GM19438 (cell line): ENCODE results near the gene PPM1E.
"Not testable (repeated sequence)": the region's sequence is repeated elsewhere in the genome, so short reads cannot be mapped to it uniquely, and the experiment has no call there.

Experiments used
- ATAC-seq: cut with Tn5 transposase; IDR thresholded peaks from one replicate; pipeline ENCODE4 v1.9.1; 2021; ENCODE audit warnings: low read depth; ENCODE audit not compliant: unreplicated experiment

PPM1E gene

GRCh38 chr17:58778482-58778881 lies 22.8 kb downstream of the PPM1E start:
- not testable (repeated sequence) for ATAC-seq

- no peak for ATAC-seq
These were observed 23.8 kb downstream of the PPM1E start for GRCh38 chr17:58779446-58779845.

- no peak for ATAC-seq
These were observed 27.7 kb downstream of the PPM1E start for GRCh38 chr17:58783380-58783779.

- ATAC-seq = no peak
These were observed 29.4 kb downstream of the PPM1E start for GRCh38 chr17:58785097-58785496.

GRCh38 chr17:58786586-58787295 lies 31.1 kb downstream of the PPM1E start:
- no peak for ATAC-seq

GRCh38 chr17:58788199-58788598 lies 32.5 kb downstream of the PPM1E start:
- no peak for ATAC-seq

- ATAC-seq = no peak
These were observed 33.5 kb downstream of the PPM1E start for GRCh38 chr17:58789160-58789559.

- ATAC-seq = no peak
These were observed 34.2 kb downstream of the PPM1E start for GRCh38 chr17:58789831-58790230.

GRCh38 chr17:58794508-58794907 lies 38.9 kb downstream of the PPM1E start:
- not testable (repeated sequence) for ATAC-seq

GRCh38 chr17:58802188-58802587 lies 46.5 kb downstream of the PPM1E start:
- ATAC-seq = no peak

- ATAC-seq = no peak
These were observed 50.4 kb downstream of the PPM1E start for GRCh38 chr17:58806046-58806445.

GRCh38 chr17:58808609-58809563 lies 53.2 kb downstream of the PPM1E start:
- ATAC-seq = no peak

GRCh38 chr17:58809564-58809936 lies 53.9 kb downstream of the PPM1E start:
- ATAC-seq = no peak

GRCh38 chr17:58811290-58811689 lies 55.6 kb downstream of the PPM1E start:
- no peak for ATAC-seq

GRCh38 chr17:58813712-58814111 lies 58.1 kb downstream of the PPM1E start:
- ATAC-seq = no peak

GRCh38 chr17:58818654-58819053 lies 63.0 kb downstream of the PPM1E start:
- ATAC-seq = no peak

GRCh38 chr17:58822148-58823050 lies 66.7 kb downstream of the PPM1E start:
- ATAC-seq = no peak

GRCh38 chr17:58823051-58823525 lies 67.4 kb downstream of the PPM1E start:
- ATAC-seq = no peak

- ATAC-seq = no peak
These were observed 73.6 kb downstream of the PPM1E start for GRCh38 chr17:58829172-58829637.

- ATAC-seq = no peak
These were observed 76.1 kb downstream of the PPM1E start for GRCh38 chr17:58831780-58832179.
